Ovary (tissue), 9 donors: ENCODE results near the gene ZNF775. TPM values are rescaled to one million over a fixed set of nuclear protein-coding genes. Genes with fewer than 3 reads are reported as not detected.

ENCODE experiments used
- DNase-seq, 5 donors: peaks; one replicate each; pipeline ENCODE4 v3.0.0-alpha.2; 2019 to 2020
- H3K27ac ChIP-seq, 2 donors: fragments of 200-600 bp; one replicate each; pipeline versions ENCODE4 v1.5.1 to v1.8.0; 2019 to 2022
- H3K27me3 ChIP-seq: fragments of 200-600 bp; one replicate; pipeline ENCODE4 v1.8.0; 2022
- H3K36me3 ChIP-seq: fragments of 200-600 bp; sonication (generic); one replicate; pipeline ENCODE4 v1.5.1; 2019
- H3K4me1 ChIP-seq: one replicate; pipeline ENCODE4 v1.8.1; 2013; ENCODE audit warnings: mild to moderate bottlenecking, moderate library complexity; ENCODE audit not compliant: insufficient read depth
- H3K4me3 ChIP-seq: fragments of 200-600 bp; sonication (generic); one replicate; pipeline ENCODE4 v1.5.1; 2017
- H3K9me3 ChIP-seq, 2 donors: fragments of 200-600 bp in 1 of 2; sonication (generic) in 1 of 2; one replicate each; pipeline versions ENCODE4 v1.5.1 to v1.8.1; 2013 to 2019; ENCODE audit warnings: mild to moderate bottlenecking in 1 of 2, moderate library complexity in 1 of 2
- EP300 ChIP-seq: sonication (generic); formaldehyde crosslinking; IDR thresholded peaks from one replicate; pipeline ENCODE4 v1.6.1; 2017; ENCODE audit warnings: antibody characterized with exemption
- POLR2A ChIP-seq: fragments of 450-650 bp; IDR thresholded peaks from one replicate; pipeline ENCODE4 v1.6.1; 2017; ENCODE audit warnings: antibody characterized with exemption, mild to moderate bottlenecking, moderate library complexity
- WGBS, 3 donors: extraction: QIAGEN DNeasy Blood & Tissue Kit in 1 of 3; methylation state at CpG; one replicate each; pipeline versions ENCODE4 v1.1.5 to v1.1.7; 2013 to 2017; 5-methylcytosine and 5-hydroxymethylcytosine counted together
- intact Hi-C, 4 donors: fragments of 100-400 bp; cut with DNase I; formaldehyde crosslinking; loops; one replicate each; pipeline versions ENCODE4 v1.11.0 to v1.15.1; 2022 to 2023
- polyA plus RNA-seq, 2 donors: library from polyadenylated mRNA; stranded (reverse); fragments of 200-250 nt in 1 of 2; fragments of 350-450 nt in 1 of 2; fragmentation: Illumina TruSeq in 1 of 2; extraction: RNeasy Lipid Tissue Mini Kit (QIAGEN cat#74804) in 1 of 2; gene quantifications; one replicate each; pipeline ENCODE4 v1.2.3, GENCODE V29; 2013 to 2014
- total RNA-seq, 7 donors: library from RNA; depleted of rRNA in 2 of 7; stranded (reverse); fragments of >200 nt in 2 of 7; fragmentation: NEBNext Ultra II Directional in 3 of 7; extraction: Animal tissue kit (Norgen Biotek cat#: 25700) in 3 of 7; gene quantifications; one replicate each; pipeline versions ENCODE4 v1.1.0 to v1.2.4, GENCODE V29; 2016 to 2023
- TF ChIP-seq, protein P1 (sequence below), 3 donors: fragments of 450-650 bp in 2 of 3; fragments of 200-600 bp in 1 of 3; IDR thresholded peaks; one replicate each; pipeline versions ENCODE4 v1.5.1 to v1.8.0; 2016 to 2022; ENCODE audit warnings: antibody characterized with exemption in 3 of 3, mild to moderate bottlenecking in 1 of 3
- donor health status: DM: no; HTN: no; CAD: no; lungs with moderate emphysema.
- donor health status: DM: no; HTN: no; CAD: no.
- donor health status: Bipolar disorder and iron deficiency.
- donor health status: DM: yes; HTN: yes; CAD: no.
- donor health status: DM: no; HTN: no; CAD: no.
- donor health status: DM: yes; HTN: yes; CAD: no.

Gene ZNF775
- total and polyA plus RNA-seq, 9 donors = 0.28 to 13.9 (median 10.9) TPM

DNA sequence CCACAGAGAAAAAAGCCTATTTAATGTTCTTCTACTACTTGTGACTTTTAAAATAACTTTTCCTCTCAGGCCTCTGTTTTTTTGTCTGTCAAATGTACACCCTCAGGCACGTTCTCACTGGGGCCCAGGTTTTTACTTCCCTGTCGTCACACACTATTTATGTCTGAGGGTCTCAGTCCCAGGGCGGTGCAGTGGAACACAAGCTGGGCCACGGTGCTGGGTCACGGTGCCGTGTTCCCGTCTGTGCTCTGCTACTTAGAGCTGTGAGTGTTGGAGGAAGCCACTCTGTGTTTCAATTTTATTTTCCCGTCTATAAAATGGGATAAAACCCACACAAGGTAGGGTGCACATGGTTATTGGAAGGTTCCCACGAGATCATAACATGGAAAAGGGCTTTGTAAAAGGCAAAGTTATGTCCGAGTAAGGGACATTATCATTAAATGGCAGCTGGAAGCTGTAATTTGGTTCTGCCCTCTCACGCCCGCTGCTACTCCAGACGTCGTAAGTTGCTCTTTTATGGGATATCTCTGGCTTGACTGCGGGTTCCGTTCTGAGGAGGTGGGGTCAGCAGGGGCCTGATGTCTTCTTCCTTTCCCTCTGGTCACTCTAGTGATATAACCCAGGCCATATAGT lies 25.2 kb downstream of the ZNF775 start:
- no peak for TF ChIP-seq EP300
- Histone ChIP-seq H3K4me1 (peaks cover 11% of the 10 kb centered on the region), H3K9me3 (no peaks in the 10 kb centered on the region), H3K27ac (peak overlapping the region; percentile 71 to 90), H3K36me3 (no peaks in the 10 kb centered on the region), H3K4me3 (peak overlapping the region; percentile 62), H3K27me3 (no peaks in the 10 kb centered on the region)
- peak in 1 of 5 donors; percentile 33 for DNase-seq
- intact Hi-C loops = loop anchor here in 1 of 4 donors (10.0 kb wide), 1 partner anchor 529 kb away; the partner anchor contains the start of gene ATP6V0E2
- 25 to 29% (median 26%) methylated on average over 16 of the region's 16 CpGs for WGBS, 3 donors

DNA sequence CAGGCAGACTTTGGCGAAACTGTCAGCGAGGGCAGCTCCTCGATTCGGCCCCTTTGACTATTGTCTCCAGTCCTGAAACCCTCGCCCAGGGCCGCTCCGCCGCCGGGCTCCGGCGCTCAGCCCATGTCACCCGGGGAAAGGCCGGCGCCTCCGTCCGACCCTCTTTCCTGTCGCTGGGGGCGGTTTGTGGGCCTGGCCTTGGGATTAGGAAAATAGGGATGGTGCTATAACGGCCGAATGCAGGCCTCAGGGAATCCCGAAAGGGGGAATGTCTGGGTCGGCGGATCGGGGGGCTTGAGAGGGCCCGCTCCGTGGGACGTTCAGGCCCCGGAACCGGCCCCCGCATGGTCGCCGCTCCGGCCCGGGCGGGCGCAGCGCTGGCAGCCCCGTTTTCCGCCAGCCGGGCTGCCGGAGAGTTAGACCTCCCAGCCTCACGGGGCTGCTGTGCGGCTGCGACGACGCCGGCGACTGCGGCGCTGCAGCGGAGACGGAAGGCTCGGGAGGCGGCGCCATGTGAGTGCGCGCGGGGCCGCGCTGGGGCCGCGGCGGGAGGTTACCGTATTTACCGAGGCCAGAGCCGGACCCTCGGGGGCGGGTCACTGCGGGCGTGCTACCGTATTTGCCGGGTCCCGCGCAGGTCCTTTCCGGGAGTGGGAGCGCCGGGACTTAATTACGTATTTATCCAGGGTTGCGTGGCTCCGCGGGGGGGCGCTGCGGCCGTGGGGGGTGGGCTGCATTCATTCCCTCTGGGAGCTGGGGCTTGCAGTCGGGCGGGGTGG lies 25.9 kb downstream of the ZNF775 start:
- intact Hi-C loops = loop anchor here in 1 of 4 donors (10.0 kb wide), 1 partner anchor 530 kb away; the partner anchor contains the start of gene ATP6V0E2
- no peak for TF ChIP-seq EP300
- TF ChIP-seq, protein P1, sequence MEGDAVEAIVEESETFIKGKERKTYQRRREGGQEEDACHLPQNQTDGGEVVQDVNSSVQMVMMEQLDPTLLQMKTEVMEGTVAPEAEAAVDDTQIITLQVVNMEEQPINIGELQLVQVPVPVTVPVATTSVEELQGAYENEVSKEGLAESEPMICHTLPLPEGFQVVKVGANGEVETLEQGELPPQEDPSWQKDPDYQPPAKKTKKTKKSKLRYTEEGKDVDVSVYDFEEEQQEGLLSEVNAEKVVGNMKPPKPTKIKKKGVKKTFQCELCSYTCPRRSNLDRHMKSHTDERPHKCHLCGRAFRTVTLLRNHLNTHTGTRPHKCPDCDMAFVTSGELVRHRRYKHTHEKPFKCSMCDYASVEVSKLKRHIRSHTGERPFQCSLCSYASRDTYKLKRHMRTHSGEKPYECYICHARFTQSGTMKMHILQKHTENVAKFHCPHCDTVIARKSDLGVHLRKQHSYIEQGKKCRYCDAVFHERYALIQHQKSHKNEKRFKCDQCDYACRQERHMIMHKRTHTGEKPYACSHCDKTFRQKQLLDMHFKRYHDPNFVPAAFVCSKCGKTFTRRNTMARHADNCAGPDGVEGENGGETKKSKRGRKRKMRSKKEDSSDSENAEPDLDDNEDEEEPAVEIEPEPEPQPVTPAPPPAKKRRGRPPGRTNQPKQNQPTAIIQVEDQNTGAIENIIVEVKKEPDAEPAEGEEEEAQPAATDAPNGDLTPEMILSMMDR (IDR thresholded peaks at IDR 0.05) = peak in 1 of 3 donors; percentile 6
- TF ChIP-seq POLR2A = peak; percentile 86
- H3K27me3 ChIP-seq = no peaks in the 10 kb centered on the region
- H3K4me1 ChIP-seq = peaks cover 11% of the 10 kb centered on the region
- no peaks in the 10 kb centered on the region for H3K9me3 ChIP-seq
- peak; percentile 90 to 94 (median 91) for DNase-seq
- WGBS, 3 donors = 0 to 3% (median 1%) methylated on average over 34 to 86 of the region's 86 CpGs
- peak overlapping the region; percentile 62 for H3K4me3 ChIP-seq
- no peaks in the 10 kb centered on the region for H3K36me3 ChIP-seq
- peak overlapping the region; percentile 71 to 90 for H3K27ac ChIP-seq

DNA sequence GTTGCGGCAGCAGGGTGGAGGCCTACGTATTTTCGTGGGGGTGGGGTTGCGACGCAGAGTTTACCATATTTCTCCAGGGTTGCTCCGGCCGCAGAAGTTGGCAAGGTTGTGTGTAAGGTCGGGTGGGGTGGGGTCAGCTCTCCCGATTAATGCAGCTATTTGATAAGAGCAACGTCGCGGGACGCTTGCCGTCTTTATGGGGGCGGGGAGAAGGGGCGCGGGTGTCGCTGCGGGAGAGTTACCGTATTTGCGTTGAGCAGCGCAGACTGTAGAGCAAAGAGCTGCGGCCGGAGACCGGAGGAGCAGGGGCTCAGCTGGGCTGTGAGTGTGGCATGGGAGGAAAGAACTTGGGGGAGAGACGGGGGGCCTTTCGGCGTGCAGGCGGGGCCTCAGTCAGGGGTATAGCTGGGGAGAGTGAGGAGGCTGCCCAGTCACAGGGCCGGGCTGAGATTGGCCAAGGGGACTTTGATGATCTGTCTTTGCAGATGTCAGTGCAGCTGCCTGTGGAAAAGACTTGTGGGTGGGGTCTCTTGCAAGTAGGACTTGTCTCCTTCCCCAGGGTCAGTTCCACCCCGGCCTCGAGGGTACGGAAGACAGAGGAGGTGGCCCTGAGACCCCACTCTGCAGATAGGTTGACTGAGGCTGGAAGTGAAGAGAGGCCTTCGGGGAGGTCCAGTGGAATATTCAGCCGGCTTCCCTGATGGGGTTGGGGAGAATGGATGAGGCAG lies 26.6 kb downstream of the ZNF775 start:
- TF ChIP-seq POLR2A = no peak
- TF ChIP-seq EP300 = no peak
- TF ChIP-seq, protein P1 (IDR thresholded peaks at IDR 0.05) = no peak
- H3K27ac ChIP-seq = peak overlapping the region; percentile 71 to 90
- no peaks in the 10 kb centered on the region for H3K36me3 ChIP-seq
- 4 to 8% (median 4%) methylated on average over 35 of the region's 35 CpGs for WGBS, 3 donors
- no peaks in the 10 kb centered on the region for H3K27me3 ChIP-seq
- intact Hi-C loops = loop anchor here in 1 of 4 donors (10.0 kb wide), 1 partner anchor 531 kb away; the partner anchor contains the start of gene ATP6V0E2
- H3K4me1 ChIP-seq = peaks cover 11% of the 10 kb centered on the region
- peak overlapping the region; percentile 62 for H3K4me3 ChIP-seq
- no peaks in the 10 kb centered on the region for H3K9me3 ChIP-seq
- no peak for DNase-seq

DNA sequence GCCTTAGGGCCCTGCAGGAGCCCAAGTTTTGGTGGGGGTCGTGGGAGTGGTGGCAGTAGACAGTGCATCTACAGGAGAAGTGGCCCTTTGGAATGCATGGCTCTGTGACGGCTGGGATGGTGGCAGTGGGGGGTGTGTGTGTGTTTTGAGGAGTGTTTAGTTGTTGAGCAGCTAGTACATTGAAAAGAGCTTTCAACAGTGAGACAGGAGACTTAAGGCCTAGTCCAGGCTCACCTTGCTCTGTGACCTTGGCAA lies 27.1 kb downstream of the ZNF775 start:
- Histone ChIP-seq H3K27me3 (no peaks in the 10 kb centered on the region), H3K9me3 (no peaks in the 10 kb centered on the region), H3K4me1 (peaks cover 12% of the 10 kb centered on the region), H3K36me3 (no peaks in the 10 kb centered on the region), H3K4me3 (peak overlapping the region; percentile 62), H3K27ac (peak overlapping the region in 1 of 2 donors; percentile 90)
- intact Hi-C loops = loop anchor here in 1 of 4 donors (10.0 kb wide), 1 partner anchor 531 kb away; the partner anchor contains the start of gene ATP6V0E2
- TF ChIP-seq POLR2A (no peak), EP300 (no peak)
- TF ChIP-seq, protein P1 (IDR thresholded peaks at IDR 0.05) = no peak
- DNase-seq = peak in 1 of 5 donors; percentile 19
- 12 to 18% (median 13%) methylated on average over 2 of the region's 2 CpGs for WGBS, 3 donors
